DOHH2 (cell line): Measurements from ENCODE around the gene ARL6.

Experiments
- H3F3A ChIP-seq: fragments of 200-600 bp; sonication (generic), shearing (Covaris generic); 2 replicates; pipeline ENCODE4 v1.6.0; 2016; ENCODE audit warnings: antibody characterized with exemption, mild to moderate bottlenecking; ENCODE audit not compliant: control insufficient read depth, insufficient read depth
- H3K27ac ChIP-seq: fragments of 200-600 bp; sonication (generic); 2 replicates; pipeline ENCODE4 v1.5.1; 2014; ENCODE audit warnings: low read depth, mild to moderate bottlenecking, low read length, moderate library complexity
- H3K27me3 ChIP-seq: fragments of 200-600 bp; sonication (generic); 2 replicates; pipeline ENCODE4 v1.6.1; 2014; ENCODE audit warnings: mild to moderate bottlenecking, low read length, mixed read lengths; ENCODE audit not compliant: control insufficient read depth
- H3K36me3 ChIP-seq: fragments of 200-600 bp; sonication (generic); 2 replicates; pipeline ENCODE4 v1.6.1; 2014; ENCODE audit warnings: mild to moderate bottlenecking, low read length, moderate library complexity, mixed read lengths; ENCODE audit not compliant: control insufficient read depth
- H3K4me1 ChIP-seq: fragments of 200-600 bp; sonication (generic); 2 replicates; pipeline ENCODE4 v1.6.1; 2014; ENCODE audit warnings: mild to moderate bottlenecking, low read length, mixed read lengths; ENCODE audit not compliant: control insufficient read depth
- H3K4me2 ChIP-seq: fragments of 200-600 bp; sonication (generic); 2 replicates; pipeline ENCODE4 v1.6.0; 2014; ENCODE audit warnings: mild to moderate bottlenecking, low read length, moderate library complexity
- H3K4me3 ChIP-seq: fragments of 200-600 bp; sonication (generic); 2 replicates; pipeline ENCODE4 v1.5.1; 2014; ENCODE audit warnings: mild to moderate bottlenecking, low read length, mixed read lengths
- H3K79me2 ChIP-seq: fragments of 200-600 bp; sonication (generic); 2 replicates; pipeline ENCODE4 v1.6.1; 2014; ENCODE audit warnings: mild to moderate bottlenecking, low read length, mixed read lengths; ENCODE audit not compliant: control insufficient read depth
- H3K9me2 ChIP-seq: fragments of 200-600 bp; sonication (generic); replicated peaks from 2 replicates; pipeline ENCODE4 v1.6.1; 2014; ENCODE audit warnings: mild to moderate bottlenecking, low read length, mixed read lengths; ENCODE audit not compliant: control insufficient read depth
- H3K9me3 ChIP-seq: fragments of 200-600 bp; sonication (generic); 2 replicates; pipeline ENCODE4 v1.6.1; 2014; ENCODE audit warnings: antibody characterized with exemption, low read length, mixed read lengths; ENCODE audit not compliant: control insufficient read depth, insufficient read depth
- H4K20me1 ChIP-seq: fragments of 200-600 bp; sonication (generic); 2 replicates; pipeline ENCODE4 v1.6.0; 2014; ENCODE audit warnings: low read depth, mild to moderate bottlenecking, antibody characterized with exemption, low read length, moderate library complexity; ENCODE audit not compliant: control insufficient read depth, insufficient read depth
- EZH2phosphoT487 ChIP-seq: fragments of 200-600 bp; sonication (generic); IDR thresholded peaks from 2 replicates; pipeline ENCODE4 v1.6.1; 2017; ENCODE audit warnings: borderline replicate concordance, mild to moderate bottlenecking, antibody characterized with exemption, low read length, moderate library complexity, mixed read lengths
- TF ChIP-seq, protein P1 (sequence below): fragments of 200-600 bp; sonication (generic); IDR thresholded peaks from one replicate; pipeline ENCODE4 v1.5.1; 2014; ENCODE audit warnings: antibody characterized with exemption, mild to moderate bottlenecking, low read depth, low read length; ENCODE audit not compliant: poor library complexity, severe bottlenecking

ARL6 gene

DNA sequence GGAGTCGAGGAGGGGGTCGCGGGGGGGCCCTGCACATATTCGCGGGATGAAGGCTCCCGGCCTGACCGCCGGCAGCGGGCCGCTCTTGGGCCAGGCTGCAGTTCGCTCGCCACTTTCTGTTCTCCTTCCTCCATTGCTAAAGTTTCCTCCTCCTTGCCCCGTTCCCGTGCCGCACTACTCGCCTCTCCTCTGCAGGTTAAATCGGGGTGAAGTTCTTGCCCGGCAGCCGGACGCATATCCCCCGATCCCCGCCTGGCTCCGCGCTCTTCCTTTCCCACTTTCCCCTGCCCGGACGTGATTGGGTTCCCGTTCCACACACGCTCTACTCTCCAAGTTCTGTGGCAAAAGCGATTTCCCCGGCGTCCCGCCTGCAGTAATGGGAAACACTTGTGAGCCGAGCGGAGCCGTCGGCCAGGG is 57.8 kb downstream of the ARL6 start:
- peaks cover 37% of the 10 kb centered on the region for H3K27me3 ChIP-seq
- H3K27ac ChIP-seq: no peak overlapping the region
- no peaks in the 10 kb centered on the region for H3K79me2 ChIP-seq
- no peaks in the 10 kb centered on the region for H3K9me2 ChIP-seq
- TF ChIP-seq, protein P1, sequence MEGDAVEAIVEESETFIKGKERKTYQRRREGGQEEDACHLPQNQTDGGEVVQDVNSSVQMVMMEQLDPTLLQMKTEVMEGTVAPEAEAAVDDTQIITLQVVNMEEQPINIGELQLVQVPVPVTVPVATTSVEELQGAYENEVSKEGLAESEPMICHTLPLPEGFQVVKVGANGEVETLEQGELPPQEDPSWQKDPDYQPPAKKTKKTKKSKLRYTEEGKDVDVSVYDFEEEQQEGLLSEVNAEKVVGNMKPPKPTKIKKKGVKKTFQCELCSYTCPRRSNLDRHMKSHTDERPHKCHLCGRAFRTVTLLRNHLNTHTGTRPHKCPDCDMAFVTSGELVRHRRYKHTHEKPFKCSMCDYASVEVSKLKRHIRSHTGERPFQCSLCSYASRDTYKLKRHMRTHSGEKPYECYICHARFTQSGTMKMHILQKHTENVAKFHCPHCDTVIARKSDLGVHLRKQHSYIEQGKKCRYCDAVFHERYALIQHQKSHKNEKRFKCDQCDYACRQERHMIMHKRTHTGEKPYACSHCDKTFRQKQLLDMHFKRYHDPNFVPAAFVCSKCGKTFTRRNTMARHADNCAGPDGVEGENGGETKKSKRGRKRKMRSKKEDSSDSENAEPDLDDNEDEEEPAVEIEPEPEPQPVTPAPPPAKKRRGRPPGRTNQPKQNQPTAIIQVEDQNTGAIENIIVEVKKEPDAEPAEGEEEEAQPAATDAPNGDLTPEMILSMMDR: no peak
- H3K4me1 ChIP-seq: peaks cover 16% of the 10 kb centered on the region
- peak overlapping the region; percentile 80 for H3K4me2 ChIP-seq
- no peaks in the 10 kb centered on the region for H3K36me3 ChIP-seq
- no peaks in the 10 kb centered on the region for H4K20me1 ChIP-seq
- H3K9me3 ChIP-seq: no peaks in the 10 kb centered on the region
- peak overlapping the region; percentile 77 for H3K4me3 ChIP-seq
- H3F3A ChIP-seq: 0 out of 2 replicates have a peak, but pooled peaks cover 3% of the 10 kb centered on the region

GRCh38 chr3:97823046-97824004 is 58.8 kb downstream of the ARL6 start:
- H3F3A ChIP-seq: 0 out of 2 replicates have a peak, but pooled peaks cover 3% of the 10 kb centered on the region
- no peaks in the 10 kb centered on the region for H4K20me1 ChIP-seq
- H3K4me1 ChIP-seq: peaks cover 16% of the 10 kb centered on the region
- no peak overlapping the region for H3K27ac ChIP-seq
- H3K4me3 ChIP-seq: peak overlapping the region; percentile 77
- no peaks in the 10 kb centered on the region for H3K79me2 ChIP-seq
- no peaks in the 10 kb centered on the region for H3K36me3 ChIP-seq
- H3K9me3 ChIP-seq: no peaks in the 10 kb centered on the region
- no peaks in the 10 kb centered on the region for H3K9me2 ChIP-seq
- no peak for TF ChIP-seq EZH2phosphoT487
- TF ChIP-seq, protein P1: no peak
- H3K4me2 ChIP-seq: peak overlapping the region; percentile 80
- H3K27me3 ChIP-seq: peaks cover 35% of the 10 kb centered on the region

DNA sequence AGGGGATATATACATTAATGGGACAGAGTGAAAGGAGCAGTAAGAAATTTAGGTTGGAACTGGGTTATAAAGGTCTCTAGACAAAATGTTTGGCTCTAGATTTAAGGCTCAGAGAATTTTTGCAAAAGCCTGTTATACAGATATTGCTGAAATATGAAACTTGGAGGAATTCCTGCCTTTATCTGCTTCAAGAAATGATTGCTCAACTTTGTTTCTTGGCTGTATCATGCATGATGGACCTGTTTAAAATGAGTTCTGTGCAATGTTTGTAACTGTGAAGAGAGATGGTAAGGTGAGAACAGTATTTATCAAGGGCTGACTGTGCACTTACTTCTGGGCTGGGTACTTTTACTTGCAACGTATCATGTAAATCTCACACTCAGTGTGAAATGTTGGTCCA is 60.5 kb downstream of the ARL6 start:
- H3K27ac ChIP-seq: no peak overlapping the region
- H3K4me2 ChIP-seq: no peak overlapping the region
- H4K20me1 ChIP-seq: no peaks in the 10 kb centered on the region
- peaks cover 33% of the 10 kb centered on the region for H3K27me3 ChIP-seq
- no peaks in the 10 kb centered on the region for H3K36me3 ChIP-seq
- no peaks in the 10 kb centered on the region for H3K79me2 ChIP-seq
- H3K9me3 ChIP-seq: no peaks in the 10 kb centered on the region
- peaks cover 16% of the 10 kb centered on the region for H3K4me1 ChIP-seq
- 0 out of 2 replicates have a peak, but pooled peaks cover 3% of the 10 kb centered on the region for H3F3A ChIP-seq
- H3K9me2 ChIP-seq: no peaks in the 10 kb centered on the region
- TF ChIP-seq EZH2phosphoT487: no peak
- TF ChIP-seq, protein P1: no peak
- H3K4me3 ChIP-seq: no peak overlapping the region
